ENCODE results near the gene CEP72.

Gene CEP72

DNA sequence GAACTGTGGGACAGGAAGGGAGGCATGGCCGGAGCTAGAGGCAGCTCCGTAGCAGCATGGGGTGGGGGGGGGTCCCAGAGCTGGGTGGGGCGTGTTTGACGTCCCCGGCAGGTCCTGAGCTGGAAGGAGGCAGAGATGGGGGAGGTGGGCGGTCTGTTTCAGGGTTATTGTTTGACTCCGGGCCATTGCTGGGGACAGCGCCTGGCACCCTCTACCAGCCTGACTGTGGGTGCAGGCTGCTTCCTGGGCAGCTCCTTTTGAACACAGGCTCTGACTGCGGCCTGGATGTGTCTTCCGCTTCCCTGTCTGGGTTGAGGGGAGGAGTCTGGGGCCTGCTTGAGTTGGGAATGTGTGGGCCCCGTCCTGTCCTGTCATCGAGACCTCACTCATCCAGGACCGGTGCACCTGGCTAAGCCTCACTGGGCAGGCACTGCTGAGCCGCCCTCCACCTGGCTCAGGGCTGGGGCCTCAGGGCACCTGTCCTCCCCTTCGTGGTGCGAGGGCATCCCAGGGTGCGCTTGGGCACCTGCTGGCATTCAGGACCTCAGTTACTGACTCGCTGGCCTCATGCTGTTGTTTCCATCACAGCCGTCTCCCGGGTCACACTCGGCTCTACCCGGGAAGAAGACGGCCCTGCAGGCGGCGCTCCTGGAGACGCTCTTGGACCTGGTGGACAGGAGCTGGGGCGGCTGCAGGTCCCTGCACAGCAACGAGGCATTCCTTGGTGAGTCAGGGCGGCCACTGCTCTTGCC is 26.5 kb downstream of the CEP72 start:
- no peak for DNase-seq (ENCODE audit: low spot score)

DNA sequence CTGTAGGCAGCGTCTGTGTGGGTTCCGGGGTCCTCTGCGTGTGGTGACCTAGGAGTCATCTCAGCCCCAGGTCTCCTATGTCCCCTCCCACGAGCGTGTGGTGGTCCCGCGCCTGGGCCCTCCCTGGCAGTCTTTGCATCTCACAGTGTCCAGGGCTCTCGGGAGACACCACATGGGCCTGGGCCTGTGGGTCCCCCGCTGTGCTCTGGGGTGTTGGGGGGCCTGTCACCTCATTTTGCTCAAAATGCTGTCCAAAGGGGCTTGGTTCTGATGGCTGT is 27.1 kb downstream of the CEP72 start:
- no peak for DNase-seq (ENCODE audit: low spot score)

DNA sequence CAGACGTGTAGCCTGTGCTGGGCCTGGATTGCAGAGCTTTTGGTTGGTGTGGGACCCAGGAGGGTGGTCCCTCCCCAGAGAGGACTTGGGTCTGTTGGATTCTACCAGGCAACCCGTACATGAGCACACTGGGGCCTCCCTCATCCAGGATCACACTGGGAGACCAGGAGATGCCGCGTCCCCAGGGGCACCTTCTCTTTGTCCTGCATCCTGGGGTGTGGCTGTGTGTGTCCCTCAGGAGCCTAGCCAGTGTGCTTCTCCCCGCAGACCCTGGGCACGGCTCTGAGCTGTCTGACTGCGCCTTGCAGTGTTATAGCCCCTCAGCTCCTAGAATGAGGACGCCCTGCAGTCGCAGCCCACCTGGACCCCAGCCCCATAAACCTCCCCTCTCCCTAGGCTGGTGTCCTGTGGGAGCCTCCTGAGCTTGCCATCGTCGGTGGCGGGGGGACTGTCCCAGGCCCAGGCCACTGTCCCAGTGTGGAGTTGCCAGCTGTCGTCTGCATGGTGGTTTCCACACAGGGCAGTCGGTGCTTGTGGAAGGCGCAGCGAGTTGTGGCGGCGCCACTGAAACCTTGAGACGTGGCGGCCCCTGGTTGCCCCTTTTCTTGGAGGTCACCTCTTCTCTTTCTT is 27.6 kb downstream of the CEP72 start:
- no peak for DNase-seq (ENCODE audit: low spot score)

DNA sequence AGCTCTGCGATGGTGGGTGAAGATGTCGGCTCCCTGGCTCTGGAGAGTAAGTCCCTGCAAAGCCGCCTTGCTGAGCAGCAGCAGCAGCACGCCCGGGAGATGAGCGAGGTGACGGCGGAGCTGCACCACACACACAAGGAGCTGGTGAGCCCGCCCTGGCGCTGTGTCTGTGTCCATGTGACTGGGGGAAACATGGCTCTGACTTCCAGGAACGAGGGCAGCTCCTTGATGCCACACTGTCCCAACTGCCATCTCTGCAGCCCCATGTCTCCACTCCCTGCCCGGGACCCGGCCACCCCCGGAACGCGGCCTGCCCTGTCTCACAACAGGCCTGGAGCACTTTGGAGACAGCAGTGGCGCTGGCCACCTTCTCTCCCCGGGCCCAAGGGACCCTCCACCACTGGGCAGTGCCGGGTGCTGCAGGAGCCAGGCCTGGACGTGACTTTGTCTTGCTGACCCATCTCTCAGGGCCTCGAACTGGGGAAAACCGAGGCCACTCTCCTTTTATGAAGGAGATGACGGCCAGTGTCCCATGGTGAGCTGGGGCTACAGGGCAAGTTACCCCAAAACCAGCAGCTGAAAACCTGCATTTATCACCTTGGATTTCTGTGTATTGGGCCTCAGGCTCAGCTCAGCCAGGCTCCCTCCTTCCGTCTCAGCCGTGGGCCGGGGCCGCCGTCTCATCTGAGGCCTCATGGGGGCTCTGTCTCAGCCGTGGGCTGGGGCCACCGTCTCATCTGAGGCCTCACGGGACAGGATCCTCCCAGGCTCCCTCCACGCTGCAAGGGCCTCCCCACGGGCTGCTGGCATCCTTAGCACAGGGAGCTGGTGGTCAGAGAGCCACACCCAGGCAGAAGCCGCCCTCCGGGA is 28.6 kb downstream of the CEP72 start:
- no peak for DNase-seq (ENCODE audit: low spot score)

DNA sequence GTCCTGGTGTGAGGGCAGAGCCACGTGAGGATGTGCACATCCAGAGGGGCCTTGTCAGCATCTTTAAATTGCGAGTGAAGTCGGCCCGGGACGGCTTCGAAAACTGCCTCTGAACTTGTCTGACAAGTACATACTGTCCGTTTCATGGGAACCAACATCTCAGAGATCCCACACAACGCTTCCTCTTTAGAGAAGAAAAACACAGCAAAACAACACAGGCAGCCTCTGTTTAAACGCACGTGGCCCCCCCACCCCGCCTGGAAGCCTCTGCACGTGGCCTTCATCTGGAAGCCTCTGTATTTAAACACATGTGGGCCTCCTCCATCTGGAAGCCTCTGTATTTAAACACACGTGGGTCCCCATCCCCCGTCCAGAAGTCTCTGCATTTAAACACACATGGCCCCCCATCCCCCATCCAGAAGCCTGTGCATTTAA is 29.2 kb downstream of the CEP72 start:
- DNase-seq (ENCODE audit: low spot score) = no peak

DNA sequence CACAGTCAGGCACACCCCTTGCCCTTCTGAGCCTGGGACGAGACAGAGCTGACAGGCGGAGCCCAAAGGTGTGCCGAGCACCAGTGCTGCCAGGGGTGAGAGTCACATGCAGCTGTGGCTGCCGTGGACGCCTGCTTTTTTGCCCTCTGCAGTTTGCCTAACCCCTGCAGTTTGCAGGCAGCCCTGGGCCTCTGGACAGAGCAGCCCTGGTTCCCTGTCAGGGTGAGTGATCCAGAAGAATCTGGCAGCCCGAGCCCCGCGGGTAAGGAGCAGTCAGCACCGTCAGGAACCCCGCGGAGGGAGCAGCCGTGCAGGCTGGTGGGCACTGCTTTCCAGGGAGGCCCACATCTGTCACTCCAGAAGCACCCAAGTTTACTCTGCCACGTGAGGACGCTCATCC is 30.3 kb downstream of the CEP72 start:
- no peak for DNase-seq (ENCODE audit: low spot score)

GRCh38 chr5:643351-643801 is 31.2 kb downstream of the CEP72 start:
- no peak for DNase-seq (ENCODE audit: low spot score)

- DNase-seq (ENCODE audit: low spot score) = no peak
Measured at GRCh38 chr5:643811-644271, 31.7 kb downstream of the CEP72 start.

DNA sequence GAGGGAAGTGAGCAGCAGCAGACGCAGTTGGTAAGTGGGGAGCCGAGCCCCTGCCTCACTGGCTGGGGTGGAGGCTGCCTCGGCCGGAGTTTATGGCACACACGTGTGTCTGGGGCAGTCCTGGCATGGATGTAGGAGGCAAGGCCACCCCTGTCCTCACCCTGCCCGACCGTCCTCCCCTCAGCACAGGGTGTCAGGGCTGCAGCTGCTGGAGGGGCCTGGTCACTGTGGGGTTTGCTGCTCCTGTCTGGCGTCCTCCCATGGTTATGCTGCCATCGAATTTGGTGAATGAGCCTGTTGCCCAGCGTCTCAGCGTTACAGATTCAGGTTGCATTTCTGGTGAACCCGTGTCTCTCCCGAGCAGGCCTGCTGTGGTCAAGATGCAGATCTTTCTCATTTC is 32.4 kb downstream of the CEP72 start:
- DNase-seq (ENCODE audit: low spot score) = no peak

- no peak for DNase-seq (ENCODE audit: low spot score)
Measured at GRCh38 chr5:644971-645370, 32.8 kb downstream of the CEP72 start.

GRCh38 chr5:645421-645820 is 33.3 kb downstream of the CEP72 start:
- DNase-seq (ENCODE audit: low spot score) = no peak

- DNase-seq (ENCODE audit: low spot score) = no peak
Measured at GRCh38 chr5:646396-647201, 34.5 kb downstream of the CEP72 start.

- no peak for DNase-seq (ENCODE audit: low spot score)
Measured at GRCh38 chr5:647311-647710, 35.2 kb downstream of the CEP72 start.

DNA sequence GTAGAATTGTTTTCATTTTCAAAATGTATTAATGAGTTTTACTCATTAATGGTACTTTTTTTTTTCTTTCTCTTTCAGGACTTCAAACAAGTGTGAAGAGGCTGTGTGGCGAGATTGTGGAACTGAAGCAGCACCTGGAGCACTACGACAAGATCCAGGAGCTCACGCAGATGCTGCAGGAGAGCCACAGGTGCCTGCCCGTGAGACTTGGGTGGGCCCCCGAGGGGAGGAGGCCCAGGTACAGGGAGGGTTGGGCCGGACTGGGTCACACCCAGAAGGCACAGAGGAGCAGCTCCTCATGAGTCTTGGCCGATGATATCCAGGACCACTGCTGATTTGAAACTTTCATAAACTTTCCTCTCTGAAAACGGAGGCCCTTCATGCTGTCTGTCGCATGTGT is 35.6 kb downstream of the CEP72 start:
- no peak for DNase-seq (ENCODE audit: low spot score)

GRCh38 chr5:651296-652022 is 39.3 kb downstream of the CEP72 start:
- no peak for DNase-seq (ENCODE audit: low spot score)

GRCh38 chr5:652023-652515 is 39.9 kb downstream of the CEP72 start:
- no peak for DNase-seq (ENCODE audit: low spot score)

GRCh38 chr5:652773-653350 is 40.7 kb downstream of the CEP72 start:
- no peak for DNase-seq (ENCODE audit: low spot score)

DNA sequence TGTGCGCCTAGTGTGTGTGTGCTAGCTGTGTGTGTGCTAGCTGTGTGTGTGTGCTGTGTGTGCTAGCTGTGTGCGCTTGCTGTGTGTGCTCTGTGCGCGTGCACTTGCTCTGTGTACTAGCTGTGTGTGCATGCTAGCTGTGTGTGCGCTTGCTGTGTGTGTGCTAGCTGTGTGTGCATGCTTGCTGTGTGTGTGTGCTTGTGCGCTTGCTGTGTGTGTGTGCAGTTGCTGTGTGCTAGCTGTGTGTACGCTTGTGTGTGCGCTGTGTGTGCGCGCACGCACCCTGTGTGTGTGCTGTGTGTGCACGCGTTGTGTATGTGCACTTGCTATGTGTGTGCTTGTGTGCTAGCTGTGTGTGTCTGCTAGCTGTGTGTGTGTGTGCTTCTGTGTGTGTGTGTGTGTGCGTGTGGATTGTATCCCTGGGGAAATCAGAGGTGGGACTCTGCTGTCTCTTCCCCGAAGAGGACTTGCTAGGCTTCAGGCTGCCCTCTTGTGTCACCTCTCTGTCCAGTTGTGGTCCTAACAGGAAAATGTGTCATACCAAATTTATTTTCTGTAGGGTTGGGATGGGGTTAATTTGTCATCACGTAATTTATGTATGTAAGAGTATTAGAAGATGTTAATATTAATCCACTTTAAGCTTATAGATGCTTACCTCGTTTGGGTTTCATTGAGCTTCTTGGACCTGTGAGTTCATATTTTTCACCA is 42.1 kb downstream of the CEP72 start:
- DNase-seq (ENCODE audit: low spot score) = no peak

DNA sequence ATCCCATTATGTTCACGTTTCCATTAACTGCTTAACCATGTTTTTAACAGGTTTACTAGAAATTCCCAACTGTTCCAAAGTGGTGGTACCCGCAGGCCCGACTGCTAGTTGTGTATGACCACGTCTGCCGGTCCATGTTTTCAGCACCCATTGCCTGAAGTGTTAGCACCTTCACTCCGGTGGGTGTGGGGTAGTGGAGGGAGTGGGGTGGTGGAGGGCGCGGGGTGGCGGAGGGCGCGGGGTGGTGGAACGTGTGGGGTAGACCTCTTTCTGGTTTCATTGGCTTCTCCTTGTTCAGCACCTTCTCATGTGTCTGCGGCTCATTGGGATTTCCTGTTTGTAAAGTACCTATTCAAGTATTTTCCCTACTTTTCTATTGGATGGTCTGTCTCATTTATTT is 43.3 kb downstream of the CEP72 start:
- DNase-seq (ENCODE audit: low spot score) = no peak

GRCh38 chr5:657570-657969 is 45.4 kb downstream of the CEP72 start:
- DNase-seq (ENCODE audit: low spot score) = no peak
